DMS 273 (cell line): Measurements from ENCODE around the gene AFTPH.

Experiments
- DNase-seq: peaks from one replicate; lab custom pipeline; 2025; ENCODE audit not compliant: unreplicated experiment; lab: John Stamatoyannopoulos, UW

The AFTPH gene

GRCh38 chr2:64586883-64587481 lies 62.9 kb downstream of the AFTPH start:
- DNase-seq = peak; percentile 59

- DNase-seq = no peak
Observed at GRCh38 chr2:64587561-64587960, 63.4 kb downstream of the AFTPH start.

- DNase-seq = no peak
Observed at GRCh38 chr2:64591188-64591587, 67.1 kb downstream of the AFTPH start.

- DNase-seq = peak; percentile 10
Observed at GRCh38 chr2:64593035-64593655, 69.0 kb downstream of the AFTPH start.

GRCh38 chr2:64594226-64594989 lies 70.3 kb downstream of the AFTPH start:
- DNase-seq = no peak

- DNase-seq = peak; percentile 59
Observed at GRCh38 chr2:64595397-64596176, 71.5 kb downstream of the AFTPH start.

GRCh38 chr2:64598226-64598625 lies 74.1 kb downstream of the AFTPH start:
- DNase-seq = no peak

- DNase-seq = no peak
Observed at GRCh38 chr2:64599469-64599868, 75.3 kb downstream of the AFTPH start.

GRCh38 chr2:64601034-64601754 lies 77.1 kb downstream of the AFTPH start:
- no peak for DNase-seq

- no peak for DNase-seq
Observed at GRCh38 chr2:64601785-64602391, 77.8 kb downstream of the AFTPH start.

GRCh38 chr2:64602436-64602835 lies 78.3 kb downstream of the AFTPH start:
- no peak for DNase-seq

GRCh38 chr2:64604155-64604554 lies 80.0 kb downstream of the AFTPH start:
- DNase-seq = no peak

- no peak for DNase-seq
Observed at GRCh38 chr2:64605026-64605471, 80.9 kb downstream of the AFTPH start.

GRCh38 chr2:64605991-64606478 lies 81.9 kb downstream of the AFTPH start:
- no peak for DNase-seq

GRCh38 chr2:64606479-64607363 lies 82.6 kb downstream of the AFTPH start:
- no peak for DNase-seq

- no peak for DNase-seq
Observed at GRCh38 chr2:64607381-64608304, 83.5 kb downstream of the AFTPH start.

- no peak for DNase-seq
Observed at GRCh38 chr2:64608867-64609226, 84.7 kb downstream of the AFTPH start.

- DNase-seq = peak; percentile 86
Observed at GRCh38 chr2:64609227-64609941, 85.3 kb downstream of the AFTPH start.
